NCI-H1436 treated with DMSO at 0.1 percent for 48 hours (cell line): ENCODE results near the gene IPO11.
"Not testable (repeated sequence)": the region's sequence is repeated elsewhere in the genome, so short reads cannot be mapped to it uniquely, and the experiment has no call there.

Experiments
- DNase-seq: peaks from one replicate; lab custom pipeline; 2025; lab: John Stamatoyannopoulos, UW

IPO11 gene

GRCh38 chr5:62450259-62450658 lies 37.7 kb downstream of the IPO11 start:
- no peak for DNase-seq

DNA sequence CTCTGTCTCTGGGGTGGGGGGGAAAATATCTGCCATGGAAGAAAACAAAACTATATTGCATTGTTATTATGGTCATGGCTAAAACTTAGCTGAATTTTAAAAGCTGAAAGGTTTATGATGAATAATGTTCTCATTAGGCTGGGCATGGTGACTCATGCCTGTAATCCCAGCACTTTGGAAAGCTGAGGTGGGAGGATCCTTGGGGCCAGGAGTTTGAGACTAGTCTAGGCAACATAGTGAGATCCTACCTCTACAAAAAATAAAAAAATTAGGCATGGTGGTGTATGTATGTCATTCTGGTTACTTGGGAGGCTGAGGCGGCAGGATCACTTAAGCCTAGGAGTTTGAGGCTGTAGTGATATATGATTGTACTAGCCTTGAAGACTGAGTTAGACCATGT lies 44.5 kb downstream of the IPO11 start:
- DNase-seq, result no peak

- no peak for DNase-seq
Observed at GRCh38 chr5:62460578-62460983, 48.0 kb downstream of the IPO11 start.

GRCh38 chr5:62461561-62461960 lies 49.0 kb downstream of the IPO11 start:
- DNase-seq, result no peak

DNA sequence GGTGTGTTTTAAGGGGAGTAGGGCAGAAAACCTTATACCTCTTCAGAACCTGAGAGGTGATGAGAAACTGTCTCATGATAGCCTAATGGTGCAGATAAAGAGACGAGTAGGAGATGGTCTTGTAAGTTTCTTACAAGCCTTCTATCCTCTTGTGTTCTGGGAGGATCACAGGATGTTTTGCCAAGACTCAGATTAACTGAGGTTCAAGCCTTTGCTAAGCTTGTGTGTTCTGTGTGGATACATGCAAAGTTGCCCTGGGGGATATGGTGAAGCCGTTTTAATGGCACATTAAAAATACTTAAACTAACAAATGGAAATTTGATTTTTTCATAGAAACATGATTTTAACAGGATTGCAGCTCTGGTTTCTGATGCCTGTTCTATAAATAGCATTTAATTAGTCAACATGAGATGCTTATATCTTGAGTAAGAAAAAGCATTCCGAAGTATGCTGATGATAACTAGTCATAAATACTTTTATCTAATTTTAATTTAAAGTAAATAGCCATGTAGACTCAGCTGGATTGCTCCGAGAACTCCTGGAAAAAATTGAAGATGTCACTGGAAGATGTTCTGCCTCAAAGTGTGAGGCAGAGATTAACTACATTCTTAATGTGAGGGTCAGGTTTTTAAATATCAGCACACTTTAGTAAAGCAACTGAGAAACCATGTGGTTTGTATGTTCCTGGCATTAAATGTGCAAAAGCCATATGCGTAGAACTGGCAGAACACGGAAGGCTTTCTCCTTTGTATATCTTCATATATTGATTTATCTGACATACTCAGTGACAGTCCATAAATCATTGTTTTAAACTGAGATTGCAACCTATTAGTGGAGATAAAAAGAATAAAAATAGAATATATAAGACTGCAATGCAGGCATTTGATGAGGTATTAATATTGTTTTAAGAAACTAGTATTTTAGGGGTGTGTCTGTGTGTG lies 53.7 kb downstream of the IPO11 start:
- DNase-seq, result no peak

DNA sequence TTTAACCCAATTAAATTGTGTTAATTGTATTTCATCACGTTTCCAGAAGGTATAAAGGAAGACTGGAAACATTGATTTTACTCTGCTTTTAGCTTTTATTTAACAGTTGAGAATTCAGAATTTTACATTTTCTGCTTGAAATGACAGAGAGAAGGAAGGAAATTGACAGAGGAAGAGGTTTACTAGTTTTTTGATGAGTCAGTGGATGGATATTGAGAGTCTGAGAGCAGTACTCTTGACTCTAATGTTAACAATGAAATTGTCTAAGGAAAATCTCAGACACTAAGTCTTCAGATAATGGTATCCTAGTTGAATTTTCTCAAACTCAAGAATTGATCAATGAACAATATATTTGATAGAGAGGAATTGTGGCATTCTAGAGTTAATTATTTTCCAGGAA lies 60.6 kb downstream of the IPO11 start:
- no peak for DNase-seq

GRCh38 chr5:62475072-62475471 lies 62.5 kb downstream of the IPO11 start:
- DNase-seq, result no peak

DNA sequence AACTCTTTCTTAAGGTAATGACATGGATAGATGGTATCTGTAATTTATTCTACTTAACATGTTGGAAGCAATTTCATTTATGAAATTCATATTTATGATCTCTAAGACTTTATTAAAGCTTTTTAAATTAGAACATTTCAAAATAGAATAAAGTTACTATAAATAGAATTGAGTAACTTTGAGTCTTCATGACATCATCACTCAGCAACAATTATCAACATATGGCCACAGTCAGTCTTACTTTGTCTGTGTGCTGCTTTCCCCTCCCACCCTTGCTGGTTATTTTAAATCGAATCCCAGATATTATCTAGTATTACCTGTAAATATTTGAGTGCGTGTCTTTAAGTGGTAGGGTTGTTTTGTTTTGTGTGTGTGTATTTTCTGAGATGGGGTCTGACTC lies 65.2 kb downstream of the IPO11 start:
- no peak for DNase-seq

DNA sequence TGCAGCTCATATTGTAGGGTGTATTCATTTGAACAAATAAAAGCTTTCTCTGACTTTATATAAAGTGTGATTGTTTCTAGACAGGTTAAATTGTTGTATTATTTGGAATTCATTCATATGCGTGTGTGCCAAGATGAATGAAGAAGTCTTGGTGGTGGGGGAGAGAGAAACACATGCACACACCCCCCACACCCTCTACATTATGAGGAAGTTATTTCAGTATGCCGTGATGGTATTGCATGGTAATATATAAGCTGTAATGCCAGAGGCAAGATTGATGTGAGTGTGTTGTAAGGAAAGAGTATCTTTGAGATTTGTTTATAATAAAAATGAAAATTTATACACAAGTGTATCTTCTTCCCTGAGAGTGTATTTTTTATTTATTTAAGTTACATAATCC lies 71.0 kb downstream of the IPO11 start:
- DNase-seq, result no peak

GRCh38 chr5:62486672-62487071 lies 74.1 kb downstream of the IPO11 start:
- no peak for DNase-seq

GRCh38 chr5:62488531-62488930 lies 76.0 kb downstream of the IPO11 start:
- no peak for DNase-seq

DNA sequence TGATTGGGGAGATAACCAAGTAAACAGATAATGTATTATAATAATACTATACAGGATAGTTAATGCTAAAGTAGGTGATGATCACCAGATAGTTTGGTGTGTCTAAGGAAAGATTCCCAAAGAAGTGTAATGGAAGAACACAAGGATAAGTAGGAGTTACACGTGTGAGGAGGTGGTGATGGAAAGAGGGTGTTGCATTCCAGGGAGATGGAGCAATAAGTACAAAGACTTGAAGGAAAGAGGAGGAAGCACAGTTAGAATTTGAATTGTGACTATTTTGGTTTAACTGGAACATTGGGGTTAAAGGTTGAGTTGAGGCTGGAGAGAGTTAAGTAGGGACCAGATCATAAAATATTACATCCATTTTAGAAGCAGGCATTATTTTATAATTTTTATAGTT lies 76.9 kb downstream of the IPO11 start:
- DNase-seq, result no peak

DNA sequence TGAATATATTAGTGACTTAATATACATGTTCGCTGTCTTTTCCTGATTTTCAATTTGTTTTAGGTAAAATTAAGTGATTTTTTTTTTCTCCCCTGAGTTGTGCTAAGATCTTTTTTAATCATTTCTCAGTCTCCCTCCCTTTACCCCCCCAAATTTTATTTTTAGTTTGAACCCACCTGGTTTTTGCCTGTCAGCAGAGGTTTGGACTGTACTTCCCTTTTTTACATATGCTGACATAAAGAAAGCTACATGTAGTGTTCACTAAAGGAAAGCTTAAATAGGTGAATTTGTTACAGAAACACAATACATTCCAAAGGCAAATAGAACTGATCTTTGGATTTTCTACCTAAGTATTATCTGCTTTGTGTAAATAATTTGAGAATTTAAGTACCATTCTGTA lies 82.2 kb downstream of the IPO11 start:
- no peak for DNase-seq

DNA sequence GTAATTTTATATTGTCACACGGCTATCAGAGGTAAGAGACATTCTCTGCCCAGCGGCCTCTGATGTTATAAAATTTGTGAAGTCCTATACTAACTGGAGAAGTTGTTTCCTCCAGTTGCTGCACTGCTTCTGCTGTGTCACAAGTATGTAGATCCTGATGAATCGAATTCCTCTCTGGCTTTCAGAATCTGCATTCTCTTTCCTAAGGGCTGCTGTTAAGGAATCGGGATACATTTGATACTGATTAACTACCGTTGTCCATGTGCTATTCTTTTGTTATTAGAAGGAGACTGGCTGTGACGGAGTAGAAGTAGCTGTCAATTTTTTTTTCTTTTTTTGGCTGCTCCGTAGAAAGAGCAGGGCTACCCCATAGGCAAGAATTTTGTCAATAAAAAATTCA lies 84.3 kb downstream of the IPO11 start:
- no peak for DNase-seq

DNA sequence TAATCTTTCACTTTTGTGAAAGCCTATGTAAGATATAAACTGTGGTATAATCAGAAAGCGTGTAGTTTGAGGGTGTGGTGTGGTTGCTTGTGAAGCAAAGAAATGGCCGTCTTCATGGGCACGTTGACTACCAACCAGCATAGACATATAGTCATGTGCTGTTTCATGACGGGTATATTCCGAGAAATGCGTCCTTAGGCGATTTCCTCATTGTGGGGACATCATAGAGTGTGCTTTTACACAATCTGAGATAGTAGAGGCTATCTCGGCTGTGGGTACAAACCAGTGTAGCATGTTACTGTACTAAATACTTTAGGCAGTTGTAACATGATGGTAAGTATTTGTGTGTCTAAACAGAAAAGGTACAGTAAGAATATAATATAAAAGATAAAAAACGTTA lies 86.4 kb downstream of the IPO11 start:
- no peak for DNase-seq

GRCh38 chr5:62499756-62500155 lies 87.2 kb downstream of the IPO11 start:
- no peak for DNase-seq

DNA sequence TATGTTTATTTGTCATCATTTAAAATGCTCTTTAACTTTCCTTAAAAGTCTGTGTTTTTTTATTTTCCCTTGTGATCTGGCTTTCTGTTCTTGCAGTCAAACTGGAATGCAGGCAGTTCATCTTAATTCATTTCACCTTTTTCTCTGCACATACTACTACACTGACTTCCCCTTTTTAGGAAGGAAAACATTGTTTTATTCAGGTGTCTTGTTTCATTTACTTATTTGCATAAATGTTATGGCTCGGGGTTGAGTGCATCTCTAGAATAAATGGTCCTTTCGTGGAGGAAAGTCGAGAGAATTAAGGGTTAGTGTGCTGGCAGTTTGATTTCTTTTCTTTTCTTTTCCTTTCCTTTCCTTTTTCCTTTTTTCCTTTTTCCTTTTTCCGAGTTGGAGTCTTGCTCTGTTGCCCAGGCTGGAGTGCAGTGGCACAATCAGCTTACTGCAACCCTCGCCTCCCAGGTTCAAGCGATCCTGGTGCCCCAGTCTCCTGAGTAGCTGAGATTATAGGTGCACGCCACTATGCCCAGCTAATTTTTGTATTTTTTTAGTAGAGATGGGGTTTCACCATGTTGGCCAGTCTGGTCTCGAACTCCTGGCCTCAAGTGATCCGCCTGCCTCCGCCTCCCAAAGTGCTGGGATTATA lies 90.0 kb downstream of the IPO11 start:
- no peak for DNase-seq

DNA sequence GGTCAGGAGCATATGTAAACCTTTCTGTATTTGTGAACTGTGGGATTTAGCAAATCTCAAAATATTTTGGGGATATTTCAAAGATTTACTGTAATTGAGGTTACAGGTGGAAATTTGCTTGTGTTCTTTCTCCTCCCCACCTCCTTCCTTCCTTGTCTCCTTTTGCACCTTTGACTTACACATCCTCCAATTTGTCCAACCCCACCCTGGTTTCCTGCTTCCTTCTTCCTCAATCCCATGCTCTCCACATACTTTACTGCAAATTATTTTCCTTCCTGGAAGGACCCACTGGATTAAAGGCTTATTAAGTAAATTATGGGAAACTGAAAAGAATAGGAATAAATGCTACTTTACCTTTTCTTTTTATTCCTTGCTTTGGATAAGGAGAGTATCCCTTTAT lies 91.6 kb downstream of the IPO11 start:
- no peak for DNase-seq

GRCh38 chr5:62506659-62507460 lies 94.3 kb downstream of the IPO11 start:
- no peak for DNase-seq

DNA sequence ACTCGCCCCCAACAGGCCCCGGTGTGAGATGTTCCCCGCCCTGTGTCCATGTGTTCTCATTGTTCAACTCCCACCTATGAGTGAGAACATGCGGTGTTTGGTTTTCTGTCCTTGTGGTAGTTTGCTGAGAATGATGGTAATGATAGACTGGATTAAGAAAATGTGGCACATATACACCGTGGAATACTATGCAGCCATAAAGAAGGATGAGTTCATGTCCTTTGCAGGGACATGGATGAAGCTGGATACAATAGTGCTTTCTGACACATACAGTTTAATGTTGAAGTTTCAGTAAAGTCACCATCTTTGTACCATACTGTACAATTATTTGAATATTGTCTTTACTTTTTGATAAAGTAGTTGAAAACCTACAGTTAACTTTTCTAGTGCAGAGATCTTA lies 96.2 kb downstream of the IPO11 start:
- not testable (repeated sequence) for DNase-seq

GRCh38 chr5:62509806-62510205 lies 97.2 kb downstream of the IPO11 start:
- DNase-seq, result no peak

DNA sequence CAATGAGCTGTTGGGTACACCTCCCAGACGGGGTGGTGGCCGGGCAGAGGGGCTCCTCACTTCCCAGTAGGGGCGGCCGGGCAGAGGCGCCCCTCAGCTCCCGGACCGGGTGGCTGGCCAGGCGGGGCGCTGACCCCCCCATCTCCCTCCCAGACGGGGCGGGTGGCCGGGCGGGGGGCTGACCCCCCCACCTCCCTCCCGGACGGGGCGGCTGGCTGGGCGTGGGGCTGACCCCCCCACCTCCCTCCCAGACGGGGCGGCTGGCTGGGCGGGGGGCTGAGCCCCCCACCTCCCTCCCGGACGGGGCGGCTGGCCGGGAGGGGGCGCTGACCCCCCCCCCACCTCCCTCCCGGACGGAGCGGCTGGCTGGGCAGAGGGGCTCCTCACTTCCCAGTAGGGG lies 100.5 kb downstream of the IPO11 start:
- DNase-seq, result not testable (repeated sequence)
